NAMALWA (cell line): Measurements from ENCODE around the gene ATP8A2.
"Not testable (repeated sequence)": the region's sequence is repeated elsewhere in the genome, so short reads cannot be mapped to it uniquely, and the experiment has no call there.

Experiments used
- DNase-seq: peaks from one replicate; pipeline ENCODE4 v3.0.0-alpha.2; 2015; ENCODE audit warnings: low spot score

ATP8A2 gene

GRCh38 chr13:25807562-25807961, 435.8 kb downstream of the ATP8A2 start:
- no peak for DNase-seq

- DNase-seq, result no peak
Observed at GRCh38 chr13:25811506-25811905, 439.7 kb downstream of the ATP8A2 start.

- no peak for DNase-seq
Observed at GRCh38 chr13:25816239-25816638, 444.5 kb downstream of the ATP8A2 start.

GRCh38 chr13:25819856-25820530, 448.2 kb downstream of the ATP8A2 start:
- no peak for DNase-seq

DNA sequence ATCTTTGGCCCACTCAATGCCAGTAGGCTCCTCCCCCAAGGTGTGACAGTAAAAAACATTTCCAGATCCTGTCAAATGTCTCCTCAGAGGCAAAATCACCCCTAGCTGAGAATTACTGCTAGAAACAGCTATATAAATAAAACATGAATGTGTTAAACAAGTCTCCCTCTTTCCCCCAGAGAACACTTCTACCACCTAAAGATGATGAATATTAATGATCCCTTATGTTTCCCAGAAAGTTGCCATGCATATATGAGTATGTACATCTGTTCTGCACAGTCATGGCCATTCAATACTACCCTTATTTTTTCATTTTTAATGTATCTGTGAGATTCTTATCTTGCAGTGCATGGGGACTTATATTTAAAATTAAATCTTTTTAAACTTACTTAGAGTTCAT, 450.0 kb downstream of the ATP8A2 start:
- DNase-seq, result no peak

GRCh38 chr13:25827221-25827620, 455.4 kb downstream of the ATP8A2 start:
- not testable (repeated sequence) for DNase-seq

GRCh38 chr13:25827831-25828465, 456.2 kb downstream of the ATP8A2 start:
- DNase-seq, result no peak

DNA sequence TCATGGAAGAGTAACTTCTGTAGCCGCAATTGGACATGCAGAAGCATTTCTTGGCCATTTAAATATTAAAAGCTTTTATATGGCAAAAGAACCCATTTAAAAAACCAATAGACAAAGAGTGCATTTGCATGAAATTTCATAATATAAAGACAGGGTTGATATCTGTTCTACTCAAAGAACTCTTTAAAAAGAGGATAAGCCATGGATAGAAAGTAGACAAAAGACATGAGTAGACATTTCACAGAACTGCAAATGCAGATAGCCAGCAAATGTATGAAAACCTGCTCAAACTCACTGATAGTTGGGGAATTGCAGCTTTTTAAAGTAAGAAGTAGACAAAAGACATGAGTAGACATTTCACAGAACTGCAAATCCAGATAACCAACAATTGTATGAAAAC, 462.0 kb downstream of the ATP8A2 start:
- DNase-seq, result no peak

- no peak for DNase-seq
Observed at GRCh38 chr13:25836574-25837336, 465.0 kb downstream of the ATP8A2 start.

GRCh38 chr13:25839371-25839770, 467.6 kb downstream of the ATP8A2 start:
- DNase-seq, result no peak

GRCh38 chr13:25840261-25840660, 468.5 kb downstream of the ATP8A2 start:
- DNase-seq, result no peak

GRCh38 chr13:25840931-25841330, 469.2 kb downstream of the ATP8A2 start:
- DNase-seq, result no peak

- no peak for DNase-seq
Observed at GRCh38 chr13:25843692-25844091, 471.9 kb downstream of the ATP8A2 start.

DNA sequence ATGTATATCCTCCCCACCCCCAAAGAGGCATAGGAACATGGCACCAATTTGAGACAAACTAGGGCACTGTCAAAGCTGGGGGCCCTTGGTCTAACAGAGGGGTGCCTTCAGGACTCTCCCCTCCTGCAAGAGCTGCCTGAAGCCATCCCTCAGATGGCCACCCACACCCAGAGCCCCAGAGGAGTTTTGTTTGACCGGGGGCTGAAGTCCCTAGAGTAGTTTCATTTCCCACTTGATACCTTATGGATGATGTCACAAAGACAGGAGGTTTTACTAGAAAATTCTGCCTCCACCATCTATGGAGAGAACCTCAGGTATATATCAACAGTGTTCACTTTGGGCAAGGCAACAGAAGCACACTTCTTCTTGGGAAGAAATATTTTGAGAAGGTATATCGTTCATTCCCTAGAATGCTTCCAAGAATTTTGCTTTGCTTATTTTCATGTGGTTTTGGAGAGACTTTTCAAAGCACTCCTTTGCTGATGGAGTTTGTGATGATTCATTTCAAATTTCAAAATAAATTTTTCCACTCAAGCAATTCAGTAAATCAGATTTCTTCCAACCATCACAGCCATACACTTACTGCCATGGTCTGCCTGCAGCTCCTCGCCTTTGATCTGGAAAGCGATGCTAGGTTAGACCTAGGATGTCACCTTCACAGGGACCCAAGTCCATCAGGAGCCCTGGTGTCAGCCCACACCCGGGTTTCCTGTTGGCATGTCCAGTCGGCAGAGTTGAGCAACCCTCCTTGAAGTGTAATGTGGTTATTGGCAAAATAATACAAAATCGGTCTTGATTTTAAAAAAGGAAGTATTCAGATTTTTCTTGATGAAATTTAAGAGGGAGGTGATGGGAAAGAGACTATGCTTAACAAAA, 473.0 kb downstream of the ATP8A2 start:
- DNase-seq, result no peak

GRCh38 chr13:25846222-25846984, 474.6 kb downstream of the ATP8A2 start:
- DNase-seq, result no peak

GRCh38 chr13:25847145-25847544, 475.4 kb downstream of the ATP8A2 start:
- no peak for DNase-seq

GRCh38 chr13:25847635-25848626, 476.2 kb downstream of the ATP8A2 start:
- DNase-seq, result no peak

- DNase-seq, result no peak
Observed at GRCh38 chr13:25848812-25849745, 477.3 kb downstream of the ATP8A2 start.

DNA sequence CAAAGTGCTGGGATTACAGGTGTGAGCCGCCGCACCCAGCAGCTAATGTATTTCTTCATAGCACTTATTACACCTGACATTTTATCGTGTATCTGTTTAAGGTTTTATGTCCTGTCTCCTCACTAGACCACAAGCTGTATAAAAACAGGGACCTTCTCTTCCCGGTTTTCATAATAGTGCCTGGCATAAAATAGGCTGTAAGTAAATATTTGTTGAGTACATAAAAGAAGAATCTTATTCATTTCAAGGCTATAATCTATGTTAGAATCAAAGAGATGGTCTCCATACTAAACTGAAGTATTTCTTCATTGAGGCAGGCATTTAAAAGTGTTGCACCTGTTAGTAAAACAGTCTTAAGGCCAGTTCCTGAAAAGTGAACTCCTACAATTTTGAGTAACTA, 486.1 kb downstream of the ATP8A2 start:
- DNase-seq, result no peak
